Stomach smooth muscle (tissue), 2 donors: ENCODE measurements around the gene ABCC3.
"Not testable (repeated sequence)": the region's sequence is repeated elsewhere in the genome, so short reads cannot be mapped to it uniquely, and the experiment has no call there.

Experiments used
- H3K27ac ChIP-seq: one replicate; pipeline ENCODE4 v1.7.0; 2013; ENCODE audit warnings: mild to moderate bottlenecking, low read length, inconsistent platforms
- H3K27me3 ChIP-seq, 2 donors: one replicate each; pipeline ENCODE4 v1.7.0; 2013; ENCODE audit warnings: low read length in 2 of 2; ENCODE audit not compliant: insufficient read depth in 2 of 2, control insufficient read depth in 1 of 2
- H3K36me3 ChIP-seq, 2 donors: one replicate each; pipeline ENCODE4 v1.7.0; 2013; ENCODE audit warnings: low read length in 2 of 2; ENCODE audit not compliant: control insufficient read depth in 2 of 2, insufficient read depth in 2 of 2
- H3K4me1 ChIP-seq: one replicate; pipeline ENCODE4 v1.7.0; 2013; ENCODE audit warnings: low read length; ENCODE audit not compliant: control insufficient read depth, insufficient read depth
- H3K4me3 ChIP-seq, 2 donors: one replicate each; pipeline ENCODE4 v1.7.0; 2013; ENCODE audit warnings: low read length in 2 of 2
- H3K9ac ChIP-seq, 2 donors: one replicate each; pipeline ENCODE4 v1.7.0; 2013; ENCODE audit warnings: low read length in 2 of 2, mild to moderate bottlenecking in 1 of 2
- H3K9me3 ChIP-seq, 2 donors: one replicate each; pipeline ENCODE4 v1.7.0; 2013; ENCODE audit warnings: low read length in 2 of 2; ENCODE audit not compliant: control insufficient read depth in 2 of 2
- donor health status: healthy.
- donor health status: Pancreatic carcinoma.

Gene ABCC3

DNA sequence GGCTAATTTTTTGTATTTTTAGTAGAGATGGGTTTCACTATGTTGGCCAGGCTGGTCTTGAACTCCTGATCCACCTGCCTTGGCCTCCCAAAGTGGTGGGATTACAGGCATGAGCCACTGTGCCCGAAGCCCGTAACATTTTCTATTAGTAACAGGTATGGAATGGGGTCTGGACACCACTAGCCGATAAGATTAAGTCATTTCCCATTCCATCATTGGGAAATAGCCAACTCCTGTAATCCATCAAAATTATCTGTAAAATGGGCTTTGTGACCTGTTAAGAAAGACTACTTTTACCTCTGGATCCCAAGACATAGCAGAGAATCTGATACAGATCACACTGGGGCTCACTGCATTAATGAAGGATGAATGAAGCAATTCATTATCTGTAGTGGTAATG is 80.8 kb downstream of the ABCC3 start:
- Histone ChIP-seq H3K27me3 (no peaks in the 10 kb centered on the region), H3K27ac (no peak overlapping the region), H3K4me1 (no peaks in the 10 kb centered on the region), H3K9ac (no peak overlapping the region), H3K36me3 (no peaks in the 10 kb centered on the region), H3K9me3 (no peaks in the 10 kb centered on the region), H3K4me3 (no peak overlapping the region)

- H3K4me3 ChIP-seq, result peak within 1 kb of the TSS; percentile 74 to 81
- H3K9me3 ChIP-seq, result no peaks in the 10 kb centered on the region
- H3K9ac ChIP-seq, result peak within 1 kb of the TSS; percentile 92 to 97
- H3K4me1 ChIP-seq, result peaks cover 19% of the 10 kb centered on the region
- no peaks in the 10 kb centered on the region for H3K27me3 ChIP-seq
- no peaks in the 10 kb centered on the region for H3K36me3 ChIP-seq
- peak within 1 kb of the TSS; percentile 93 for H3K27ac ChIP-seq
Measured at GRCh38 chr17:50719144-50719923, 84.7 kb downstream of the ABCC3 start, which contains the start of gene LUC7L3. TSS of gene LUC7L3 (plus strand) at chr17:50719603. CDS start at chr17:50719733, 130 bp downstream.

DNA sequence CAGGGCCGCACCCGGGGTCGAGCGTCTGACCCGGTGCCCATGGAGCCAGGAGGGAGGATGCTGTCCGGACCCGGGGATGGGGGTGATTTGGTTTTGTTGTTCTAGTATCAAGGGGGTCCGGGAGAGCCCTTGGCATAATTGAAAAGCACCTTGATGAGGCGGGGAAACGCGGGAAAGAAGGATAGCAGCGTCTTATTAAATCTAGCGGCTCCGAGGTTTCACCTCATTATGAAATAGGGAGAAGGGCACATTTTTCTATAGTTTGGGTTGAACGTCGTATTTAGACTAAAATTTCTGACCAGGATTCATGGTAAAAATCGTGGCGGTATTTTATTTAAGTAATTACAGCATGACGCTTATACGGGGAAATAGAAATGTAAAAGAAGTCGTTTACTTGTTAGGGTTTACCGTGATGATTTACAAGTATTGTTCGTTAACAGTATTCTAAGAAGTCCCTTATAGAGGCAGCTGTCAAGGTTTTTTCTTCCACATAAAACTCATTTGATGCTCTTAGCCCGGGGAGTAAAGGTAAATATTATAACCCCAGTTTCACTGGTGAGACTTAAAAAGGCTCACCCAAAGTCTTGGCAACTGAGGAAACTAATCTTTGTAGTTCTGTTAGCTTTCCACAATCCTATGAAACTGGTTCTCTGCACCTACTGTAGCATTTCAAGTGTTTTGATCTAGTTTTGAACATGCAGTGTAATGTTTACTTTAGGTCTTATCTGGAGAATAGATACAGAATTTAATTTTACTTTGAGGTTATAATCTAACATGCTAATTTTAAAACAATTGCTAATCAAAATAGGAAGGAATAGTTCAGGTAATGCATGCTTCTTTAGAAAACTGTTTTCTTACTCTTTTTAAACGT is 85.5 kb downstream of the ABCC3 start:
- H3K4me1 ChIP-seq, result peaks cover 19% of the 10 kb centered on the region

GRCh38 chr17:50721194-50722010 is 86.7 kb downstream of the ABCC3 start:
- Histone ChIP-seq H3K9ac (peak overlapping the region; percentile 1 to 92), H3K4me1 (peaks cover 26% of the 10 kb centered on the region), H3K27ac (no peak overlapping the region), H3K36me3 (no peaks in the 10 kb centered on the region), H3K4me3 (peak overlapping the region; percentile 74 to 81), H3K27me3 (no peaks in the 10 kb centered on the region), H3K9me3 (no peaks in the 10 kb centered on the region)

More for the DNA sequence above, 85.5 kb downstream of the ABCC3 start:
- Histone ChIP-seq H3K4me3 (peak overlapping the region; percentile 74 to 81), H3K9ac (peak overlapping the region; percentile 92 to 97), H3K27me3 (no peaks in the 10 kb centered on the region), H3K27ac (peak overlapping the region; percentile 93), H3K9me3 (no peaks in the 10 kb centered on the region), H3K36me3 (no peaks in the 10 kb centered on the region)

- H3K36me3 ChIP-seq, result no peaks in the 10 kb centered on the region
- peaks cover 32% of the 10 kb centered on the region for H3K4me1 ChIP-seq
- H3K27ac ChIP-seq, result no peak overlapping the region
- H3K27me3 ChIP-seq, result no peaks in the 10 kb centered on the region
- H3K9ac ChIP-seq, result no peak overlapping the region
- no peak overlapping the region for H3K4me3 ChIP-seq
- no peaks in the 10 kb centered on the region for H3K9me3 ChIP-seq
Measured at GRCh38 chr17:50722746-50723145, 88.1 kb downstream of the ABCC3 start.

- H3K27me3 ChIP-seq, H3K36me3 ChIP-seq, H3K27ac ChIP-seq, H3K9me3 ChIP-seq, H3K4me3 ChIP-seq, H3K9ac ChIP-seq: not testable (repeated sequence)
- H3K4me1 ChIP-seq, result peaks cover 36% of the 10 kb centered on the region
Measured at GRCh38 chr17:50724622-50725021, 89.9 kb downstream of the ABCC3 start.

GRCh38 chr17:50725769-50726655 is 91.3 kb downstream of the ABCC3 start:
- peaks cover 46% of the 10 kb centered on the region for H3K4me1 ChIP-seq
- H3K9ac ChIP-seq, result no peak overlapping the region
- no peaks in the 10 kb centered on the region for H3K9me3 ChIP-seq
- H3K27me3 ChIP-seq, result no peaks in the 10 kb centered on the region
- no peak overlapping the region for H3K27ac ChIP-seq
- H3K4me3 ChIP-seq, result no peak overlapping the region
- no peaks in the 10 kb centered on the region for H3K36me3 ChIP-seq

GRCh38 chr17:50728112-50728429 is 93.4 kb downstream of the ABCC3 start:
- Histone ChIP-seq H3K9ac (no peak overlapping the region), H3K4me3 (no peak overlapping the region), H3K9me3 (no peaks in the 10 kb centered on the region), H3K36me3 (no peaks in the 10 kb centered on the region), H3K27me3 (no peaks in the 10 kb centered on the region), H3K4me1 (peaks cover 38% of the 10 kb centered on the region), H3K27ac (no peak overlapping the region)

GRCh38 chr17:50728881-50729765 is 94.4 kb downstream of the ABCC3 start:
- no peak overlapping the region for H3K4me3 ChIP-seq
- H3K9me3 ChIP-seq, result no peaks in the 10 kb centered on the region
- H3K4me1 ChIP-seq, result peaks cover 31% of the 10 kb centered on the region
- no peaks in the 10 kb centered on the region for H3K27me3 ChIP-seq
- no peak overlapping the region for H3K27ac ChIP-seq
- H3K9ac ChIP-seq, result no peak overlapping the region
- H3K36me3 ChIP-seq, result no peaks in the 10 kb centered on the region
